Measurements from ENCODE around the gene MRPS27.

The MRPS27 gene

DNA sequence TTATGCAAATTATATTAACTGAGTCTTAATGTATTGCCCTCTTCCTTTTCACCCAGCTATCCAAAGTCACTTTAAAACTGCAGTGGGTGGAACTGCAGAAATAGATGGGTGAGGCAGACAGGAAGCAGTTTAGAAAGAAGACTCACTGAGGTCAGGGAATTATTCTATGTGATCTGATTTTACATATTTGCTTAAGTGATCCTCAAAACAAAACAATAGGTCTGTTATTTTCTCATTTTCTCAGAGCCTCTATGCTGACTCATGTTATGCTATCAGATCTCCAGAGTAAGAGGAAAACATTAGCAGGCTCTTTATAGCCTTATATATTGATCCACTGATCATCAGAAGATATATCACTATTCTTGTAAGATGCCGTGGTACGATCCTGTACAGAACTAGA is 63.5 kb downstream of the MRPS27 start:
- DNase-seq (ENCODE audit: low read depth in 2 of 2) = no peak

DNA sequence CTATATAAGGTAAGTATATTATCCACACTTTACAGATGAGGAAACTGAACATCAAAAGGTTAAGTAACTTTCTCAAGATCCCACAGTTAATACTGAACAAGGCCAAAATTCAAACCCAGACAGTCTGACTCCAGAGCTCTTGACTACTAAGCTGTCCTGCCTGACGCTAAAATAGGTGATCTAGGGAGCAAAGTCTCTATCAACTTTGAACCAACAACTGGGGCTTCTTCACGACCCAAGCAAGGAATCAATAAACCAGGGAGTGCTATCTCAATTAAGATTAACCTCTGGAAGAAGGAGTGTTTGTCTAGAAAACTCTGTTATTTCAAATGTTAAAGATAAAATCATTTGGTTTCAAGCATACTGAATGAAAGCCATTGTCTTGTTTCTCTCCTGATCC is 64.4 kb downstream of the MRPS27 start:
- no peak for DNase-seq (ENCODE audit: low read depth in 2 of 2)

DNA sequence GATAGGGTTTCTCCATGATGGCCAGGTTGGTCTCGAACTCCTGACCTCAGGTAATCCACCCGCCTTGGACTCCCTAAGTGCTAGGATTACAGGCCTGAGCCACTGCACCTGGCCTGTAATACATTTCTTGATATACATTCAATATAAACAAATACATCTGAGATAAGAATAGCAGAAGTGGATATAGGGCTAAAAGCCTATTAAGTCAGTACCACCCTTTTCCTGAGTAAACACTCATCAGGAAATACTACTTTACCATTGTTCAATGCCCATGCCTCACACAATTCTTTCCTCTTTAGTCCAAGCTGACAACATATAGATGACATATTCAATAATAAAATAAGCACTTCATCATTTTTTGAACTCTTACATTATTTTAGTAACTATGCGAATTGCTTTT is 64.8 kb downstream of the MRPS27 start:
- no peak for DNase-seq (ENCODE audit: low read depth in 2 of 2)

DNA sequence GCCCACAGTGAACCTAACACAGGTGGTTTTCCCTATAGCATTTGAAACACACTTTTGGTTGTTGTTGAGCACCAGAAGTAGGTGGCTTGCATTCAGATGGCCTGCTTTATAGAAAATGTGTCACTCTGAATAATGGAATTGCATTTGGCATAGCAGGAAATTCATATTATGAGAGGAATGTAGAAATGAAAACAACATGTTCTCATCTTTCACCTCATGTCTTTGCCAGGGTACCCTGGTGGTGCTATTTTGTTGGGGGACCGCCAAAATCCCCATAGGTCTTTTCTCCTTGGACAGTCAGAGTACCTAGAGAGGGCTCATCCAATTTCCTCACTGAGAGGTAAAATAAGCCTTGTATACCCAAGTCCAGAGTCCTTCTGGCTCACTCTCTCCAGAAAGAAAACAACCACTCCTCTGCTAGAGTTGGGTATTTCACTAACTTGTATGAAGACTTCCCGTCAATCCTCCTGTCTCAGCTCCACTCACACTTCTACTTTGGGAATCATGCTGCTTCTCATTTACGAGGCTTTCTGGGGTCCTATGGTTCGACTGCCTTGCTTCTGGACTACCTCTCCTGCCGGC is 67.4 kb downstream of the MRPS27 start:
- DNase-seq (ENCODE audit: low read depth in 2 of 2) = no peak

DNA sequence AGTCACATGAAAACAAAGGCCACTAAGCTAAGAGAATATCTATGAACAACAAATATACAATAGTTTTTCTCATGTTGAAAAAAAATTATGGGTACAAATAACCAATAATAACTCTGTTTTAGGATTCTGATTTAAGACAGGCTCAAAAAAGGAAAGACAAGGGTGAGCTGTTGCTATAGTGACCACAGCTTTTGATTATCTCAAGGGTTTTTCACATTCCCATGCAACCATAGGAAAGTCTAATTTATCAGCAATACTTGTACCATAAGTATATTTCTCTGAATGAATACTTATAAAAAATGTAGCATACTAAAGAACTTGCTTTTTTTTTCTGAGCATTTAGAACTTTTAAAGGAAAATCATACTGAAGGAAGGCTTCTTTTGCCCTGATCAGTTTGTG is 68.0 kb downstream of the MRPS27 start:
- no peak for DNase-seq (ENCODE audit: low read depth in 2 of 2)

DNA sequence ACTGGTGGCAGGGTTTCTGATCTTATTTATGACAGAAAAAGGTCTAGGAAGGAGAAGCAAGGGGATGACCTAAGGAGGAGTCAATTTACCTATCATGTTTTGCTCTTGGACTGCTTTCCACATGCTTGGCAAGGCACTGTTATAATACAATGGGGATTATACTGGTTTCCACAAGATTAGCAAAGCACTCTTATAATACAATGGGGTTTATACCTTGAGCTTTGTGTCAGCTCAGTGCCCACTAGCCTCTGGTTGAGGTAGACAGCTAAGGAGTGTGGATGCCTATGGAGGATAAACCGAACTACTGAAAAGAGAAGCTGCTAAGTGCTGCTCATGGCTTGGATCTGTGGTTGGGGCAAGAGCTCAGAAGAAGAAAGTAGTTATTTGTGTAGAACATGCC is 68.7 kb downstream of the MRPS27 start:
- DNase-seq (ENCODE audit: low read depth in 2 of 2) = no peak

DNA sequence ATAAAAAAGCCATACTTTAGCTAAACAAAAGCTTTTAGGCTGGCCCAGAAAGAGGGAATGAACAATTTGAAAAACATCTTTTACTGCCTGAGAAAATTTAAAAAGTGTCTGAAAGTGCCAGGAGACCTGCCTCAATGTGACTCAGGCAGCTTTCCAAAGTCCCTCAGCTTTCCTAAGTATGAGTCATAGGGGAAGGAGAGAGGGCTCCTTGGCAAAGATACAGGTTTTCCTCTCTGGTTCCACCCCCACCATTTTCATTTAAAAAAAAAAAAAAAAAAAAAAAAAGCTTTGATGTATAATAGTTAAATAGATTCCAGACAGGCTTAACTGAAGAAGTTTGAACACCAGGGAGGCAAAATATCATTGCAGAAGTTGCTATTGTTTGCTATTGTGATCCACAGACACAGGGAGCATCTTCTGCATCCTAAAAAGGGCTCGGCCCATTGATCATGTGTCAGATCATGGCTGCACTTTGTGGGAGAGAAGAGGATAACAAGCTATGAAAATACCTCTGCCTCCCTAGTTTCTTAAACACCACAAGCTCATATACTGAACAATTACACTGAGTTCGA is 71.5 kb downstream of the MRPS27 start:
- no peak for DNase-seq (ENCODE audit: low read depth in 2 of 2)

DNA sequence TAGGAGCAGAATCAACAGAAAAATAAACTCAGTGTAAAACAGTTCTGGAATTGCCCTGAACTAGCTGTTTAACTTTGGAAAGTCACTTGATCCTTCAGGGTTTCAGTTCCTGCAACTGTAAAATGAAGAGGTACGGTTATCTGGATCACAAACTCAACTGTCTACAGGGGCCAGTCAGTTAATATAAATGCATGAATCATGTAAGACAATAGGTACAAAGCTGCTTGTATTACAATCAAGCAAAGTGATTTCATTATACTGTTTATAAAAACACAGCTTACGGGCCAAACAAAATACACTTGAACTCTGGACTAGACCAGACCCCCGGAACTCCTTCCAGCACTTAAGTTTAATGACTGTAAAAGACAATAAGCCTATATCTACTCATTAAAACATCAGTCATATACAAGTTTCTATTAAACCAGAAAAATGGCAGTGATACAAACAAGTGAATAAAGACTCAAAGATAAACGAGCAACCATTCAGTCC is 73.0 kb downstream of the MRPS27 start:
- DNase-seq (ENCODE audit: low read depth in 2 of 2) = no peak

DNA sequence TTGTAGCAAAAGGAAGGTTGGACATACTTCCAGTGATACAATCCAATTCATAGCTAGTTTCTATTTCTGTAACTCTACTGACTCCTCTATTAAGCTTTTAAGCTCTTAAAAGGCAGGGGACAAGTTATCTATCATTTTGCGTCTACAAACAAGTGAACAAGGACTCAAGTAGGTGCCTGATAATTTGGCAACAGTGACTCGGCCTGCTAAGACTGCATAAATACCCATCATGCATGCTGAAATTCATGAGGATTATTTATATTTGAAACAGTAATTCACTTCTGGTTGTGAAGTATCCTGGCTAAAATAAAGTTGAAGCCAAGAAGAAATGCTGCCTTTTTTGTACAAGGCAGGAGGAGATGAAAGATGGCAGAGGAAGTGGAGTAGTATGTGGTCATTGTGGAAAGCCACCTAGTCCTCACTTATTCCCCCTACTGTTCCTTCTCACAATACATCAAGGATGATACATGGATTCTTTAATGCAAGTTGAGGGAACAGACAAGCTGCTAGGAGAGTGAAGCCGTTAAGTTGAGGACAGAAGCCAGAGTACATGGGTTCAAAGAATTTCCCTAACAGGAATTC is 74.0 kb downstream of the MRPS27 start:
- no peak for DNase-seq (ENCODE audit: low read depth in 2 of 2)

DNA sequence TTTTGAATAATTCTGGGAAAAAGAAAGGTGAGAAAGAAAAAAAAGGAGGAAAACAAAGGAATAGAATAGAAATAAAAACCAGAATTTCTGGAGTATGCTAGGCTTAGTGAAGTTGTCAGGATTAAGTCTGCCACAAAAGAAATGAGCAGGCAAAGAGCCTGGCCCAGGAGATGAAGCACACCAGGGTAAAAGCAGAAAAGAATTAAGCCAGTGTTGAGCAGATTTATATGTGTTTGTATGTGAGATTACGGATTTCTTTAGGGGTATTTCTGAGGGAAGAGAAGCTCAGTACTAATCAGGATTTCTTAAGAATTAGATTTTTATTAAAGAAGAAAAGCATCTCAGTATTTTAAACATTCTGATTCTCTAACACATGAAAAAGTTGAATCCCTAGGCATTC is 74.5 kb downstream of the MRPS27 start:
- no peak for DNase-seq (ENCODE audit: low read depth in 2 of 2)

DNA sequence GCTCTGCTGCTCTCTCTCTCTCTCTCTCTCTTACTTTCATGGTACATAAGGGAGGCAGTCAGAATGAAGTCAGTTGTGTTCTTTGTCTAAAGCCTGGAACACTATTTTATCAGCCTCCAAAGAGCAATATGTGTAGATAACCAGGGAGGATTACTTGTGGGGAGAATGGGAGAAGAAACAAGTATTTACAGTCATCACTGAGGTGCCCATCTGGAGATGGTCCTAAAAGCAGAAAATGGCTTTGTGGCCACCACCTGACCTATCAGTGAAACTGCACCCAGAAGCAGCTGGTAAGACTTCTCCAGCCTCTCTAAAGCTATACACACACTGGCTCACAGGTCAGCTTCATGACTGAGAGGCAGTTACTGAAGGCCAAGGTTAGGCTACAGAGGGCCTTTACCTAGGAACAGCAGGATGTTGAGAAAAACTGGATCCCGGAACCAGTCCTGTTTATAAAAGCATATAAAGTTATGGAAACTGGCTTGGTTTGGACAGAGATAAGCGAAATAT is 75.1 kb downstream of the MRPS27 start:
- DNase-seq (ENCODE audit: low read depth in 2 of 2) = no peak

DNA sequence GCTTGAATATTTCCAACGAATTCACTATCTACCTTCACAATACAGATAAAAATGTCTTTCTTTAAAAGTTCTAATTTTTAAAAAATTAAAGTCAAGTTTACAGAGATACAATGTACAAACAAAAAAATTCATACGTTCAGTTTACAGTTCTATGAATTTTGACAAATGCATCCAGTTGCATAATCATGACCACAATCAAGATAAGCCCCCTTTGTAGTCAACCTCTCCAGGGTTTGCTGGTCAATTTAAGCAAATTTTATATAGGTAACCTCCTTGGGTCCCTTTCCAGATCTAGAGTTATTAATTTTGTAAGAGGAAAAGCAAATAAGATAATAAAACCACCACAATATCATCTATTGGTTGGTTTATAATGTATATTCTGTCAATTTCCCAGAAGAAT is 76.3 kb downstream of the MRPS27 start:
- no peak for DNase-seq (ENCODE audit: low read depth in 2 of 2)

DNA sequence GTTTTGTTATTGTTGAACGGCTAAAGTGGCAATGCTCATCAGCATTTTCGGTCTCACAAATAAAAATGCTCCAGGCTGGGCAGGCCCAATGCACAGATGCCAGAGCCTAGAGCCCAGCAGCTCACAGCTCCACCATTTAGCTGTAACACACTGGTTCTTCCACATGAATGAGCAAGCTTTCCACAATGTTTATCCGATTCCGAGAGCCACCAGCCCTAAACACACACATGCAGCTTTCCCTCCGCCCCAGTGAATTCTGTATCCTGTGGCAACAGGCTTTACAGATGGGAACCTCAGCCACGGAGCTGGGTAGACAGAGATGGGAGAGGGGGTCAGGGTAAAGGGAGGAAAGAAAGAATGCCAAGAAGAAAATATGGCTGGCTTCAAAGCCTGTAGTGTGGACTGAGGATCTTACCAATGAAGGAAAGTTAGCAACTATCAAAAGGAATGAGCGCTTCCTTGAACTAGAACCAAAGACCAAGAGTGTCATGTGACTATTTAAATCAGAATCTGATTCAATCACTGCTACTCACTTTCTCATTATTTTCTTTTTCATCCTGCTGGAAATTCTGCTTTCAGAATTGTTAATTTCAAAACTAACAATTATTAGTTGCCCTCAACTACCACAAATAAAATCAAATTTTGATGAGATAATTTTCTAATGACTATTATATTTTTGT is 77.1 kb downstream of the MRPS27 start:
- no peak for DNase-seq (ENCODE audit: low read depth in 2 of 2)

DNA sequence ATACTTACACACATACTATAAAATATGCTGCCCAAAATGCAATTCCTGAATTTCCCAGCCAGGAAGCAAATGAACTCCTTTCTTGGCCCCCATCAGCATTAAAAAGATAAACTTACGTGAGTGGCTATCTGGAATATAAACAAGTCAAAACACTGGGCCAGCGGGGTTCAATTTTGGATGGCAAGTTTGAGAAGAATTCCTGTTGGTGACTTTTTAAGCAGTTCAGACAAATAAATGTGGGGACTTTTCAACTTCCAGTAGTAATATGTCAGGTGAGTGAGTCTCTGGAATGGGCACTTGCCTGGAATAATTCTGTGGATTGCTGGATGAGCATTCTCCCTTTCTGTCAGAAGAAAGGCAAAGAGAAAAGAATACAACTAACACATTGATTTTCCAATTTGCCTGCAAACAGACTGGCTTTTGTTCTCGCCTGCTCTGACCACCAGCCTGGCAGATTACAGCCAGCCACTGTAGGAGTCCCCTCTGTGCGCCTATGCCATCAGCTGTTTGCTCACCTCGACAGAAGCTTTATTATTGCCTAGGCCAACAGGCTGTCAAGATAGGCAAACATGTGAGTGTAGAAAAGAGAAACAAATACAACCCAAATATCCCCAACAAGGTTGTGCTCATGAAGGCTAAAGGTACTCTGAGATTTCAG is 78.6 kb downstream of the MRPS27 start:
- no peak for DNase-seq (ENCODE audit: low read depth in 2 of 2)

DNA sequence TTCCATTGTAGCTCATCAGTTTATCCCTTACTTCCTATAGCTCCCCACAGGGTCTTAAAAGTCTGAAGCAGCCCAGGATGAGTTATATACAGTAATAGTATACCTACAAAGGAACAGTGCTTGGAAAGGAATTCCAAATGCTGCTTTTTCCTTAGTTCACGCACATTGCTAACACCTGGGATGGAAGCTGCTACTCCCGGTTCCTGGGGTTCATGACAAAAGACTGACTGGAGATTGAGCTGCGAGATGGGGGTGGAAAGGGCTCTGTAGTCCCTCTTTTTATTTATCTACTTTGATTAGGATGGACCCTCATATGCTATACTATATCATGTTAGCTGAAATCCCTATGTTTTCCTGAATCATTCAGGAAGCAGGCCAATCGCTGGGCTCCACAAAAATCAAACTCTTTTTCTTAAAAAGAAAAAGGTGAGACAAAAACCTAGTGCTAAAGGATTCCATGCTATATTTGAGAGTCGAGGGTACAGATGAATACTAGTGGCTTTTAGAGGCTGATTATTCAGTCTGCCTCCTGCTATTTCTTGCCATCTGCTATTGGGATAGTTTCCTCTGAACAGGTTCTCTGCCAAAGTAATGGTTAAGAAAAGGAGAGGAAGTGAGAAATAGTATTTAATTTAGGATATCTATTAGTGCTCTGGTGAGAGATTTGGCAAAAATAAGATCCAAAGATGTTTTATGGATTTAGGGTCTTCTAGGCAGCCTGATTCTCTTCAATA is 81.2 kb downstream of the MRPS27 start:
- DNase-seq (ENCODE audit: low read depth in 2 of 2) = no peak

DNA sequence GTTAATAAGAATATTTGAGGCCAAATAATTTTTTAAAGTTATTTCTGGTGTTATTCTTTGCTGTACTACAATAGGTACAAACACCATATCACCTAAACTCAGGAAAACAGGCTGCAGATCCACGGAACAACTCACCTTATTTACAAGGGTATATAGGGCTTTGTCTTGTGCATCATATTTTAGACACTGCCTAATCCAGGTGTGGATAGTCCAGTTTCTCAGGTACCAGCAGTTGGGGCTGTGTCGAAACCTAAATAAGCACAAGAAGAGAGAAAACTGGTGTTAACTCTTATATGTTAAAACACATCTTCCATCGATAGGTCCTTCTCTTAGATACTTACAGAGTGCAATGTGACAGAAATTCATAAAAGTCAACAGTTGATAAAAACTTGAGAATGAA is 82.2 kb downstream of the MRPS27 start:
- no peak for DNase-seq (ENCODE audit: low read depth in 2 of 2)

DNA sequence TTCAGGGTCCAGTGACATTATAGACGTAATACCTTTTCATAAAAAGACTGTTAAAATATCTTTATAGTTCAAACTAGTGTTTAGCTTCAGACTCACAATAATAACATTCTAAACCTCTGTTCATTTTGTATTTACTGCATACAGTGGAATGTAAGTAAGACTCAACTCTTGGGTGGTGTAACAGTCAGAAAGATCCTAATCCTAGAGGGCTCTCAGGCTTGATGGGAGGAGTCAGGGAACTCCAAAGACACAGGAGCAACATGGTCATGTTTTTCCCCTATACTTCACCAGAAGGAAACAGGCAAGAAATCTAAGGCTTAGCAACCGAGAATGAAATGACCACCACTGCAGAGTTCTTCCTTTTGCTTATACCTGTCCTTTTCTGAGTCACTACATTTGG is 82.6 kb downstream of the MRPS27 start:
- DNase-seq (ENCODE audit: low read depth in 2 of 2) = no peak

DNA sequence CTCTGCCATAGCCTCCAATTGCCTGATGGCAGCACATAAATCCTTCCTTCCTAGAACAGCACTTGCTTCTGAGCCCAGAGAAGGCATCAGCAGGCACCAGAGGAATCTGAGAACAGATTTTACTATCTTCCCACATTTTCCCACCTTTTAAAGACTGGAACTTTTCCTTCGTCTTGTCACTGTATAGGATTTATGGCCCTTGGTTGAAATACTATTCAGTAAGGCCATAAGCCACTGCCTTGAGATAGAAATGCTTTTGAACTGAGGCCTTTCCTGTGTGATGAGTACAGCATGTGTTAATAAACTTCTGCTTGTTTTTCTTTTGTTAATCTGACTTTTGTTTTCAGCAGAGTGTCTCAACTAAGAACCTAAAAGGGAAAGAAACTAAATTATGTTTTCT is 84.3 kb downstream of the MRPS27 start:
- DNase-seq (ENCODE audit: low read depth in 2 of 2) = no peak

DNA sequence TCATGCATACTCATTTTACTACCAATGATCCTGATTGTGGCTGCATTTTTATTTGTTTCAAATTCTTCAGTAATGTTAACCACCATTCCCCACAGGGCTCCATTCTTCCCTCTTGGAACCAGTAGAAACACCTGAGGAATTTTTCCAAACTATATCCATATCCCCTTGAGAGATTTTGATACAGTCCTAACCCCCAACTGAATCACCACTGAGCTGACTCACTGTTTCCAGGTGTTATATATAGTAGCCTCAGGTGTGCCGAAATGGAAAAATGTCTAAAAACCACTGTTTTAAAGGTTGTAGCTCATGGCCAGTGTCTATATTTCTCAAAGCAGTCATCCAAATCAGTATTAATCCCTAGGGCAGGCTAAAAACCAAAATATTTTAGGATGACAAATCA is 85.2 kb downstream of the MRPS27 start:
- DNase-seq (ENCODE audit: low read depth in 2 of 2) = no peak

DNA sequence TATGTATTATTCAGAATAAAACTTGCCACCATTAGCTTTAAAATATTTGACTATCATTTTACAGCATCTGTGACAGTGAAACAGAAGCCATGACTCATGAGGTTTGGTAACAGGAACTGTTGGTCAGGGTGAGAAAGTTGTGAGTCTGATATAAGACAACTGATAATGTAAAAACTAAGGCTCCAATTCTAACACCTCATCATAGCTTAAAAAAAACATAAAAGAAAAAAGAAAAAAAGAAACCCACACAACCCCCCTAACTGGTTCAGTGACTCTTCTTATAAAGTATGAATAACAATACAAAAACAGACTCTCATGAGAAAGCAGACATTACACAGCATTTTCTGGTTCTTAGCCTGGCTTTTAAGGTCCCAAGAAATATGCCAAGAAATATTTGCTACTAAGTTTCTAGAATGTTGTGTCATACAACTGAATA is 85.8 kb downstream of the MRPS27 start:
- DNase-seq (ENCODE audit: low read depth in 2 of 2) = no peak

DNA sequence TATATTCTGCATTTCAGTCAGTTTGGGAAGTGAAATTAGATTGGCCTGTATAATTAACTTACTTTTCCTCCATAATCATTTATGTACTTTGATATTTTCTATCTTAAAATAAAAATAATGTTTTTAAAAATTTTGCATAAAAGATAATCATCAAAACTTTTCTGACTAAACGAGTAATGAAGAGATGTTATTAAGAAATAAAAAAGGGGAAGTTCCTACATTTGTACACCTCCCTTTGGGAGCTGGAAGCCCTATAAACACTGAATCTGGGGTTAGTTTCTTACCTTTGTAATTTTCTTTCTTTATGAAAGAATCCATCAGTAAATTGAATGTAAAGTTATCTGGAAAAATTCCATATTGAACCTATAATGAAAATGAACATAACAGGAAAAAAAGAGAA is 86.2 kb downstream of the MRPS27 start:
- no peak for DNase-seq (ENCODE audit: low read depth in 2 of 2)

DNA sequence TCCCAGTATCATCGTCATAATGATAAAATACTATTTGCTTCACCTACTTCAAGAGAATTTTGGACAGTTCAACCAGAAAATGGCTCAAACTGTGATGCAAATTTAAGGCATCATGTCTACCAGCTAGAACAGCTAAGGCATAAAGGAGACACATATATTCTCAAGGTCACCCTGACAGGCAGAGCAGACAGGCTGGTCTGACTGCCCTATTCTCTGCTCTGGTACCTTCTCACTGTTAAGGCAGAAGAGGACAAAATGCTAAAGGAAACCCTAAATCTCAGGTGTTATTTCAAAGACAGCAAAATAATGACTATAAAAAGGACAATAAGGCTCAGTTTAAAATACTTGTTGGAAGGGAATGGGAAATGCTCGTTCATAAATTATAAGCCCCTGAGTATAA is 87.2 kb downstream of the MRPS27 start:
- DNase-seq (ENCODE audit: low read depth in 2 of 2) = no peak
